ENCODE results near the gene NFAM1.

The NFAM1 gene

GRCh38 chr22:42335839-42336378 lies 96.3 kb downstream of the NFAM1 start:
- no peak for DNase-seq (ENCODE audit: low read depth, low spot score)

- DNase-seq (ENCODE audit: low read depth, low spot score): no peak
These were observed 97.2 kb downstream of the NFAM1 start for GRCh38 chr22:42334875-42335512.

DNA sequence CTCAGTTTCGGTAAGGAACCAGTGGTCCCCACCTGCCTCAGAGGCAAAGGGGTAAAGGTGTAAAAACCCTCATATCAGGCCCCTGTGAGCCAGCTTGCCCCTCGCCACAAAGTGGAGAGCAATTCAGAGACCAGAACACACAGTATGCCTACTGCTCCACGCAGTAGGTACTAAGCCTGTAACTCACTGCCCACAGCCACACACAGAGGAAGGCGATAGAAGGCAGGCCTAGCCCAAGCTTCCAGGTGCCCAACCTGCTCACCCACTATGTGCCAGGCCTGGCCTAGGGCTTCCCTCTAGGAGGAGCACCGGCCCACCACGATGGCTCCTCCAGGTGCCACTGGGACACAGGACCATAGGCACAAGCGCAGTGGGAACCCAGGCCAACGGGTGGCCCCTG lies 98.7 kb downstream of the NFAM1 start:
- DNase-seq (ENCODE audit: low read depth, low spot score): no peak

GRCh38 chr22:42332089-42332488 lies 100.1 kb downstream of the NFAM1 start:
- DNase-seq (ENCODE audit: low read depth, low spot score): no peak

DNA sequence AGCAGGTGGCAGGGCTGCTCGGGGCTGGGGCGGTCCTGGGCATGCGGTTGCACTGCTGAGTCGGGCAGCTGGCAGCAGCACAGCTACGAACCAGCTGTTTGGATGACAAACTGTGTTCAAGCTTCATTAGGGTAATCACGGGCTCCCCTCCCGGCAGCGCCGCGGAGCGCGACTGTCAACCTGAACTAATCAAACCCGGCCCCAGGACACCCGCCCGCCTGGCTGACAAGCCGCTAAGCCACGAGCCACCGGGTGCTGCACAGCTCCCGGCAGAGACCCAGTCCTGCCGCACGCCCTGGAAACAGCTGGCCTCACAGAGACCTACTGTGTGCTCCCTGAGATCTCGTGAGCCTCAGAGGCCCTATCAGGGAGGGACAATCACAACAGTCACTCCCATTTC lies 101.2 kb downstream of the NFAM1 start:
- no peak for DNase-seq (ENCODE audit: low read depth, low spot score)
